Transverse colon (tissue), 4 donors: ENCODE measurements around the gene IQCK.

Experiments used
- POLR2A ChIP-seq: fragments of 450-650 bp; IDR thresholded peaks from one replicate; pipeline ENCODE4 v1.6.1; 2016; ENCODE audit warnings: antibody characterized with exemption, mild to moderate bottlenecking, moderate library complexity
- POLR2AphosphoS5 ChIP-seq, 3 donors: sonication (generic); formaldehyde crosslinking; IDR thresholded peaks; one replicate each; pipeline ENCODE4 v1.6.1; 2016; ENCODE audit warnings: antibody characterized with exemption in 3 of 3
- TF ChIP-seq, protein P1 (sequence below), 5 experiments: fragments of 200-600 bp in 3 of 5; fragments of 450-650 bp in 2 of 5; sonication (generic) in 3 of 5; IDR thresholded peaks; 1 replicate in 2 of 5; 2 replicates in 3 of 5; pipeline ENCODE4 v1.5.1; 2016 to 2017; ENCODE audit warnings: antibody characterized with exemption in 5 of 5, inconsistent platforms in 3 of 5, mild to moderate bottlenecking in 2 of 5, moderate library complexity in 1 of 5

DNA sequence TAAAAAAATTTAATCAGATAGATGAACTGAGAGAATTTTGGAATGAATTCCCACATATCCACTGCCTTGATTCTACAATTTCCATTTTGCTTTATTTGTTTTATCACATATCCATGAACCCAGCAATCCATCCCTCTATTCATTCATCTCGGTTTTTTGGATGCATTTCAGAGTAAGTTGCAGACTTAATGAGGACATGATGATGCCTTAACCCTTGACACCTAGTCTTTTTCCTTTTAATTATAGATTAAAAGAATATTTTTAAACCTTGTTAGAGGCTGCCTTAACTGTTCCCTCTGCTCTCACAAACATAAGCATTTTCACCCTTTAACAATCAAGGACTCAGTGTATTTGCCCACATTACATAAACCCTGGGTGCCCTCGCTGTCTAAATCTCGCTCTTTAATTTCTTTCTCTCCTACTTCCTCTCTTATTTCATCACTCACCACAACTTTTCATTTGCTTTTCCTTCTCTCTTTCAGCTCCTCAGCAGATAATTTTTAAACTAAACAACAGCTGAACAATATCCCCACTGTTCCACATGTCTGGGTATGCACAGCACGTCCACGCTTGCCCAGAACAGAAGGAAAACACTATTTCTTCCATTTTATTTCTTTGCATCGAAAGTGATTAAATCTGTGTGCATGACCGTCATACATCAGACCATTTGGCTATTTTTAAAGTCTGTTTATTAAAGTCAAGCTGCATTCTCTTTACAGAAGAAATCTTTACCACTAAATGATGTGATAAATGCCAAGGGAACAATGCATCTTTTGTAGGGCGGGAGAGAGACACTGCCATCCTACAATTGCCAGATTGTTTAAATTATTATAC lies 39.9 kb downstream of the IQCK start:
- TF ChIP-seq, protein P1, sequence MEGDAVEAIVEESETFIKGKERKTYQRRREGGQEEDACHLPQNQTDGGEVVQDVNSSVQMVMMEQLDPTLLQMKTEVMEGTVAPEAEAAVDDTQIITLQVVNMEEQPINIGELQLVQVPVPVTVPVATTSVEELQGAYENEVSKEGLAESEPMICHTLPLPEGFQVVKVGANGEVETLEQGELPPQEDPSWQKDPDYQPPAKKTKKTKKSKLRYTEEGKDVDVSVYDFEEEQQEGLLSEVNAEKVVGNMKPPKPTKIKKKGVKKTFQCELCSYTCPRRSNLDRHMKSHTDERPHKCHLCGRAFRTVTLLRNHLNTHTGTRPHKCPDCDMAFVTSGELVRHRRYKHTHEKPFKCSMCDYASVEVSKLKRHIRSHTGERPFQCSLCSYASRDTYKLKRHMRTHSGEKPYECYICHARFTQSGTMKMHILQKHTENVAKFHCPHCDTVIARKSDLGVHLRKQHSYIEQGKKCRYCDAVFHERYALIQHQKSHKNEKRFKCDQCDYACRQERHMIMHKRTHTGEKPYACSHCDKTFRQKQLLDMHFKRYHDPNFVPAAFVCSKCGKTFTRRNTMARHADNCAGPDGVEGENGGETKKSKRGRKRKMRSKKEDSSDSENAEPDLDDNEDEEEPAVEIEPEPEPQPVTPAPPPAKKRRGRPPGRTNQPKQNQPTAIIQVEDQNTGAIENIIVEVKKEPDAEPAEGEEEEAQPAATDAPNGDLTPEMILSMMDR (IDR thresholded peaks at IDR 0.05) = no peak
- no peak for TF ChIP-seq POLR2A
- no peak for TF ChIP-seq POLR2AphosphoS5 (IDR thresholded peaks at IDR 0.05)
